OCI-LY1 (cell line): ENCODE data around the gene BIN2.

Source experiments
- H2AFZ ChIP-seq: fragments of 200-600 bp; sonication (generic), shearing (Covaris generic); 2 replicates; pipeline ENCODE4 v1.6.0; 2014; ENCODE audit warnings: antibody characterized with exemption, mild to moderate bottlenecking, low read length
- H3F3A ChIP-seq: fragments of 200-600 bp; sonication (generic), shearing (Covaris generic); 2 replicates; pipeline ENCODE4 v1.6.0; 2014; ENCODE audit warnings: mild to moderate bottlenecking, antibody characterized with exemption, low read length, moderate library complexity; ENCODE audit not compliant: insufficient read depth
- H3K27ac ChIP-seq: fragments of 200-600 bp; sonication (generic); 2 replicates; pipeline ENCODE4 v1.5.1; 2014; ENCODE audit warnings: low read length, mixed run types, mild to moderate bottlenecking, low read depth; ENCODE audit not compliant: poor library complexity, severe bottlenecking
- H3K27me3 ChIP-seq: fragments of 200-600 bp; sonication (generic); 2 replicates; pipeline ENCODE4 v1.6.0; 2014; ENCODE audit warnings: antibody characterized with exemption, mild to moderate bottlenecking, low read length, moderate library complexity; ENCODE audit not compliant: insufficient read depth
- H3K36me3 ChIP-seq: fragments of 200-600 bp; sonication (generic); 2 replicates; pipeline ENCODE4 v1.6.1; 2014; ENCODE audit warnings: mild to moderate bottlenecking, antibody characterized with exemption, low read length, moderate library complexity, mixed read lengths; ENCODE audit not compliant: insufficient read depth
- H3K4me1 ChIP-seq: fragments of 200-600 bp; sonication (generic); 2 replicates; pipeline ENCODE4 v1.5.1; 2014; ENCODE audit warnings: mild to moderate bottlenecking, low read length, moderate library complexity; ENCODE audit not compliant: insufficient read depth, severe bottlenecking
- H3K4me2 ChIP-seq: fragments of 200-600 bp; sonication (generic), shearing (Covaris generic); 2 replicates; pipeline ENCODE4 v1.6.1; 2014; ENCODE audit warnings: low read length
- H3K4me3 ChIP-seq: fragments of 200-600 bp; sonication (generic); 2 replicates; pipeline ENCODE4 v1.5.1; 2014; ENCODE audit warnings: low read length, low read depth, mild to moderate bottlenecking, mixed read lengths; ENCODE audit not compliant: poor library complexity, severe bottlenecking
- H3K79me2 ChIP-seq: fragments of 200-600 bp; shearing (Covaris generic); 2 replicates; pipeline ENCODE4 v1.6.1; 2016; ENCODE audit warnings: mixed run types, low read length, mixed read lengths; ENCODE audit not compliant: insufficient read depth
- H3K9ac ChIP-seq: fragments of 200-600 bp; sonication (generic), shearing (Covaris generic); 2 replicates; pipeline ENCODE4 v1.6.1; 2014; ENCODE audit warnings: mild to moderate bottlenecking, low read length, mixed read lengths
- H3K9me2 ChIP-seq: fragments of 200-600 bp; sonication (generic), shearing (Covaris generic); 2 replicates; pipeline ENCODE4 v1.6.1; 2014; ENCODE audit warnings: low read depth, mild to moderate bottlenecking, low read length, mixed read lengths
- H3K9me3 ChIP-seq: fragments of 200-600 bp; shearing (Covaris generic); 2 replicates; pipeline ENCODE4 v1.6.1; 2014; ENCODE audit warnings: low read length, mixed read lengths
- H4K20me1 ChIP-seq: fragments of 200-600 bp; sonication (generic), shearing (Covaris generic); 2 replicates; pipeline ENCODE4 v1.6.0; 2016; ENCODE audit warnings: mild to moderate bottlenecking, low read length; ENCODE audit not compliant: insufficient read depth
- EZH2 ChIP-seq: fragments of 200-600 bp; sonication (generic), shearing (Covaris generic); IDR thresholded peaks from 2 replicates; pipeline ENCODE4 v1.8.0; 2017; ENCODE audit warnings: borderline replicate concordance, mixed run types, mild to moderate bottlenecking, antibody characterized with exemption, low read length, moderate library complexity, mixed read lengths
- TF ChIP-seq, protein P1 (sequence below): fragments of 200-600 bp; sonication (generic), shearing (Covaris generic); IDR thresholded peaks from 2 replicates; pipeline ENCODE4 v1.5.1; 2017; ENCODE audit warnings: mild to moderate bottlenecking, antibody characterized with exemption, low read length, moderate library complexity, mixed read lengths

BIN2 gene

DNA sequence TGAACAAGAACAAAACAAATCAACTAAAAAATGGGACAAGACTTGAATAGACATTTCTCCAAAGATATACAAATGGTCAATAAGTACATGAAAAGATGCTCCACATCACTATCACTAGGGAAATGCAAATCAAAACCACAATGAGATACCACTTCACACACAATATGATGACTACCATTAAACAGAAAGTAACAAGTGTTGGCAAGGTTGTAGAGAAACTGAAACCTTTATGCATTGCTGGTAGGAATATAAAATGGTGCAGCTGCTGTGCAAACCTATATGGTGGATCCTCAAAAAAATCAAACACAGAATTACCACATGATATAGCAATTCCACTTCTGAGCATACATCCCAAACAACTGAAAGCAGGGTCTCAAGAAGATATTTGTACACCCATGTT, 59.0 kb downstream of the BIN2 start:
- no peak overlapping the region for H3K27ac ChIP-seq
- peaks cover 4% of the 10 kb centered on the region for H3K4me1 ChIP-seq
- H3K9me2 ChIP-seq = no peaks in the 10 kb centered on the region
- no peak overlapping the region for H3K4me3 ChIP-seq
- no peaks in the 10 kb centered on the region for H4K20me1 ChIP-seq
- no peak overlapping the region for H3K4me2 ChIP-seq
- H3K9me3 ChIP-seq = no peaks in the 10 kb centered on the region
- TF ChIP-seq EZH2 = no peak
- TF ChIP-seq, protein P1, sequence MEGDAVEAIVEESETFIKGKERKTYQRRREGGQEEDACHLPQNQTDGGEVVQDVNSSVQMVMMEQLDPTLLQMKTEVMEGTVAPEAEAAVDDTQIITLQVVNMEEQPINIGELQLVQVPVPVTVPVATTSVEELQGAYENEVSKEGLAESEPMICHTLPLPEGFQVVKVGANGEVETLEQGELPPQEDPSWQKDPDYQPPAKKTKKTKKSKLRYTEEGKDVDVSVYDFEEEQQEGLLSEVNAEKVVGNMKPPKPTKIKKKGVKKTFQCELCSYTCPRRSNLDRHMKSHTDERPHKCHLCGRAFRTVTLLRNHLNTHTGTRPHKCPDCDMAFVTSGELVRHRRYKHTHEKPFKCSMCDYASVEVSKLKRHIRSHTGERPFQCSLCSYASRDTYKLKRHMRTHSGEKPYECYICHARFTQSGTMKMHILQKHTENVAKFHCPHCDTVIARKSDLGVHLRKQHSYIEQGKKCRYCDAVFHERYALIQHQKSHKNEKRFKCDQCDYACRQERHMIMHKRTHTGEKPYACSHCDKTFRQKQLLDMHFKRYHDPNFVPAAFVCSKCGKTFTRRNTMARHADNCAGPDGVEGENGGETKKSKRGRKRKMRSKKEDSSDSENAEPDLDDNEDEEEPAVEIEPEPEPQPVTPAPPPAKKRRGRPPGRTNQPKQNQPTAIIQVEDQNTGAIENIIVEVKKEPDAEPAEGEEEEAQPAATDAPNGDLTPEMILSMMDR = no peak
- H3K27me3 ChIP-seq = no peaks in the 10 kb centered on the region
- H3F3A ChIP-seq = no peaks in the 10 kb centered on the region
- no peaks in the 10 kb centered on the region for H3K36me3 ChIP-seq
- H3K9ac ChIP-seq = no peak overlapping the region
- H2AFZ ChIP-seq = no peak overlapping the region
- H3K79me2 ChIP-seq = no peaks in the 10 kb centered on the region

DNA sequence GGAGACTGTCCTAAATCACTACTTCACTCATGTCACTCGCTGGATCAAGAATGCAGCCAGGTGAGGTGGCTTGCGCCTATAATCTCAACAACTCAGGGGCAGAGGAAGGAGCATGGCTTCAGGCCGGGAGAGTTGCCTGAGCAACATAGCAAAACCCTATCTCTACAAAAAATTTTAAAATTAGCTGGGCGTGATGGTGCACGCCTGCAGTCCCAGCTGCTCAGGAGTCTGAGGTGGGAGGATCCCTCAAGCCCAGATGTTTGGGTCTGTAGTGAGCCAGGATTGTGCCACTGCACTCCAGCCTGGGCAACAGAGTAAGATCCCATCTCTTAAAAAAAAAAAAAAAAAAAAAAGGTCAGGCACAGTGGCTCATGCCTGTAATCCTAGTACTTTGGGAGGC, 59.7 kb downstream of the BIN2 start:
- Histone ChIP-seq H3K9ac (no peak overlapping the region), H3K9me3 (no peaks in the 10 kb centered on the region), H3K27ac (no peak overlapping the region), H3K79me2 (no peaks in the 10 kb centered on the region), H3K4me2 (no peak overlapping the region), H3K36me3 (no peaks in the 10 kb centered on the region), H3K9me2 (no peaks in the 10 kb centered on the region), H3F3A (no peaks in the 10 kb centered on the region), H4K20me1 (no peaks in the 10 kb centered on the region), H3K27me3 (no peaks in the 10 kb centered on the region), H2AFZ (no peak overlapping the region), H3K4me1 (no peaks in the 10 kb centered on the region), H3K4me3 (no peak overlapping the region)
- TF ChIP-seq, protein P1 = no peak
- no peak for TF ChIP-seq EZH2

DNA sequence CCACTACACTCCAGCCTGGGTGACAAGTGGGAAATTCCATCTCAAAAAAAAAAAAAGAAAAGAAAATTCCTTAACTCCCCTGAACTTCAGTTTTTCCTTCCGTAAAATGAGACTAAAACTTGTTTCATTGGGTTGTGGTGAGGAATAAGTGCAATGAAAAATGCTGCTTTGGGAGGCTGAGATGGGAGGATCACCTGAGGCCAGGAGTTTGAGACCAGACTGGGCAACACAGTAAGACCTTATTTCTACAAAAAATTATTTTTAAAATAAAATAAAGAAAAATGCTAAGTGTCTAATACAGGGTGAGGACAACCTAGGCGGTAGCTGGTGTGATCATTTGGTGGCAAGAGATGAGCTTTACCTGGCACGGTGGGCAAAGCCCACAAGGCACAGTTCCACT, 60.6 kb downstream of the BIN2 start:
- Histone ChIP-seq H3K4me1 (no peaks in the 10 kb centered on the region), H3K79me2 (no peaks in the 10 kb centered on the region), H3F3A (no peaks in the 10 kb centered on the region), H3K36me3 (no peaks in the 10 kb centered on the region), H2AFZ (no peak overlapping the region), H3K4me2 (no peak overlapping the region), H3K9me3 (no peaks in the 10 kb centered on the region), H3K27ac (no peak overlapping the region), H3K9me2 (no peaks in the 10 kb centered on the region), H4K20me1 (no peaks in the 10 kb centered on the region), H3K9ac (no peak overlapping the region), H3K27me3 (no peaks in the 10 kb centered on the region), H3K4me3 (no peak overlapping the region)
- TF ChIP-seq, protein P1 = no peak
- TF ChIP-seq EZH2 = no peak
